H9 (cell line): ENCODE data around the gene TXNRD1. TPM values are rescaled to one million over a fixed set of nuclear protein-coding genes. Genes with fewer than 3 reads are reported as not detected.

Experiments used
- DNase-seq: peaks from one replicate; pipeline ENCODE4 v3.0.0-alpha.2; 2017
- H2AFZ ChIP-seq: one replicate; pipeline ENCODE4 v1.6.1; 2013; ENCODE audit warnings: mild to moderate bottlenecking, low read length, control low read depth, moderate library complexity
- H2AK5ac ChIP-seq: 2 replicates; pipeline ENCODE4 v1.6.1; 2013; ENCODE audit warnings: low read length, control low read depth, mixed read lengths; ENCODE audit not compliant: insufficient read length
- H2BK120ac ChIP-seq: one replicate; pipeline ENCODE4 v1.6.1; 2013; ENCODE audit warnings: low read depth, mild to moderate bottlenecking, low read length, control low read depth, inconsistent platforms; ENCODE audit not compliant: poor library complexity, severe bottlenecking
- H2BK12ac ChIP-seq: 2 replicates; pipeline ENCODE4 v1.6.1; 2013; ENCODE audit warnings: low read length, control low read depth, mixed read lengths, low read depth; ENCODE audit not compliant: insufficient read length
- H2BK15ac ChIP-seq: 2 replicates; pipeline ENCODE4 v1.6.1; 2013; ENCODE audit warnings: low read depth, low read length, control low read depth
- H2BK20ac ChIP-seq: one replicate; pipeline ENCODE4 v1.6.1; 2013; ENCODE audit warnings: low read depth, mild to moderate bottlenecking, low read length, control low read depth, inconsistent platforms; ENCODE audit not compliant: poor library complexity, severe bottlenecking
- H2BK5ac ChIP-seq: 2 replicates; pipeline ENCODE4 v1.6.1; 2013; ENCODE audit warnings: low read length, control low read depth, mixed read lengths; ENCODE audit not compliant: insufficient read length
- H3K14ac ChIP-seq: 2 replicates; pipeline ENCODE4 v1.6.1; 2013; ENCODE audit warnings: low read length, control low read depth; ENCODE audit not compliant: insufficient read depth
- H3K18ac ChIP-seq: 2 replicates; pipeline ENCODE4 v1.6.1; 2013; ENCODE audit warnings: low read depth, mild to moderate bottlenecking, mixed read lengths, low read length, control low read depth; ENCODE audit not compliant: insufficient read length
- H3K23ac ChIP-seq: 2 replicates; pipeline ENCODE4 v1.6.1; 2013; ENCODE audit warnings: low read length, control low read depth, mixed read lengths, low read depth; ENCODE audit not compliant: insufficient read length
- H3K23me2 ChIP-seq: 2 replicates; pipeline ENCODE4 v1.6.1; 2013; ENCODE audit warnings: low read depth, mild to moderate bottlenecking, mixed read lengths, low read length, control low read depth; ENCODE audit not compliant: insufficient read length, poor library complexity, severe bottlenecking
- H3K27ac ChIP-seq: 2 replicates; pipeline ENCODE4 v1.5.1; 2013; ENCODE audit warnings: low read length, control low read depth, mixed read lengths, low read depth; ENCODE audit not compliant: insufficient read length
- H3K27me3 ChIP-seq: 2 replicates; pipeline ENCODE4 v1.6.1; 2013; ENCODE audit warnings: low read length, control low read depth, inconsistent platforms; ENCODE audit not compliant: insufficient read depth
- H3K4ac ChIP-seq: 2 replicates; pipeline ENCODE4 v1.6.1; 2013; ENCODE audit warnings: low read depth, mild to moderate bottlenecking, control low read depth, inconsistent platforms, low read length, moderate library complexity
- H3K4me1 ChIP-seq: 2 replicates; pipeline ENCODE4 v1.6.1; 2013; ENCODE audit warnings: low read length, control low read depth, inconsistent platforms; ENCODE audit not compliant: insufficient read depth
- H3K4me2 ChIP-seq: 2 replicates; pipeline ENCODE4 v1.6.1; 2013; ENCODE audit warnings: low read length, control low read depth, mixed read lengths; ENCODE audit not compliant: insufficient read length, insufficient read depth
- H3K56ac ChIP-seq: 2 replicates; pipeline ENCODE4 v1.6.1; 2013; ENCODE audit warnings: low read depth, mild to moderate bottlenecking, mixed read lengths, low read length, control low read depth; ENCODE audit not compliant: insufficient read length
- H3K79me1 ChIP-seq: 2 replicates; pipeline ENCODE4 v1.6.1; 2013; ENCODE audit warnings: low read depth, mild to moderate bottlenecking, moderate library complexity, low read length, control low read depth, inconsistent platforms; ENCODE audit not compliant: insufficient read depth, poor library complexity, severe bottlenecking
- H3K79me2 ChIP-seq: 2 replicates; pipeline ENCODE4 v1.6.1; 2013; ENCODE audit warnings: low read length, control low read depth, inconsistent platforms; ENCODE audit not compliant: insufficient read depth
- H3K9ac ChIP-seq: 2 replicates; pipeline ENCODE4 v1.6.1; 2013; ENCODE audit warnings: low read length, control low read depth, mixed read lengths; ENCODE audit not compliant: insufficient read length; ENCODE audit errors: extremely low read depth
- H3K9me3 ChIP-seq: one replicate; pipeline ENCODE4 v1.6.1; 2013; ENCODE audit warnings: low read depth, low read length, inconsistent platforms; ENCODE audit not compliant: control insufficient read depth
- H3T11ph ChIP-seq: one replicate; pipeline ENCODE4 v1.6.1; 2013; ENCODE audit warnings: mild to moderate bottlenecking, low read length, control low read depth, inconsistent platforms
- H4K20me1 ChIP-seq: one replicate; pipeline ENCODE4 v1.6.1; 2013; ENCODE audit not compliant: control insufficient read depth, insufficient read length, insufficient read depth
- H4K5ac ChIP-seq: 2 replicates; pipeline ENCODE4 v1.6.1; 2013; ENCODE audit warnings: low read depth, mild to moderate bottlenecking, mixed read lengths, low read length, control low read depth; ENCODE audit not compliant: insufficient read length
- H4K8ac ChIP-seq: replicated peaks from 2 replicates; pipeline ENCODE4 v1.6.1; 2013; ENCODE audit warnings: low read length, control low read depth, mixed read lengths, low read depth; ENCODE audit not compliant: insufficient read length
- H4K91ac ChIP-seq: 2 replicates; pipeline ENCODE4 v1.6.1; 2013; ENCODE audit warnings: low read depth, mild to moderate bottlenecking, moderate library complexity, mixed read lengths, low read length, control low read depth; ENCODE audit not compliant: insufficient read length
- H3K27ac Mint-ChIP-seq, 3 experiments: 2 replicates in 2 of 3; 3 replicates in 1 of 3; pipeline ENCODE4 v1.8.0; 2020 to 2021; ENCODE audit warnings: mixed read lengths in 3 of 3, mild to moderate bottlenecking in 1 of 3, moderate library complexity in 1 of 3
- H3K27me3 Mint-ChIP-seq: 2 replicates; pipeline ENCODE4 v1.8.0; 2021; ENCODE audit warnings: low read depth, mild to moderate bottlenecking, moderate library complexity, mixed read lengths
- H3K36me3 Mint-ChIP-seq, 3 experiments: 2 replicates in 2 of 3; 3 replicates in 1 of 3; pipeline ENCODE4 v1.8.0; 2020 to 2021; ENCODE audit warnings: low read depth in 3 of 3, mixed read lengths in 3 of 3; ENCODE audit not compliant: insufficient read depth in 1 of 3
- H3K4me1 Mint-ChIP-seq, 2 experiments: 2 replicates each; pipeline ENCODE4 v1.8.0; 2020; ENCODE audit warnings: mixed read lengths in 2 of 2
- H3K4me3 Mint-ChIP-seq, 2 experiments: 2 replicates in 1 of 2; 3 replicates in 1 of 2; pipeline ENCODE4 v1.8.0; 2020 to 2021; ENCODE audit warnings: mild to moderate bottlenecking in 2 of 2, mixed read lengths in 2 of 2, moderate library complexity in 1 of 2
- H3K9me3 Mint-ChIP-seq, 2 experiments: 2 replicates in 1 of 2; 3 replicates in 1 of 2; pipeline ENCODE4 v1.8.0; 2020; ENCODE audit warnings: mild to moderate bottlenecking in 2 of 2, mixed read lengths in 2 of 2, moderate library complexity in 1 of 2
- WGBS: extraction: QIAGEN DNeasy Blood & Tissue Kit; methylation state at CpG from one replicate; pipeline ENCODE4 v1.1.7; 2013; ENCODE audit warnings: missing lambda C conversion rate, low lambda C conversion rate, mixed read lengths; ENCODE audit not compliant: insufficient read length; ENCODE audit errors: extremely low coverage; 5-methylcytosine and 5-hydroxymethylcytosine counted together
- total RNA-seq: library from RNA; stranded (reverse); gene quantifications from 2 replicates; pipeline ENCODE4 v1.2.1, GENCODE V29; 2021
- TF ChIP-seq, protein P1 (sequence below): fragments of 200-600 bp; sonication (generic); conservative IDR thresholded peaks from 3 replicates; pipeline ENCODE4 v1.8.0; 2021; ENCODE audit warnings: antibody characterized with exemption, mild to moderate bottlenecking

Gene TXNRD1
- total RNA-seq, 1 experiment from 2014 or later = 100 TPM

- H2BK12ac ChIP-seq = no peak overlapping the region
- no peaks in the 10 kb centered on the region for H3K9me3 Mint-ChIP-seq
- H2BK15ac ChIP-seq = no peak overlapping the region
- H3K27me3 Mint-ChIP-seq = no peaks in the 10 kb centered on the region
- DNase-seq = no peak
- H3K14ac ChIP-seq = no peak overlapping the region
- no peaks in the 10 kb centered on the region for H3K9me3 ChIP-seq
- no peaks in the 10 kb centered on the region for H3K79me1 ChIP-seq
- H4K8ac ChIP-seq = no peak overlapping the region
- no peak overlapping the region for H3K27ac ChIP-seq
- H3K56ac ChIP-seq = no peak overlapping the region
- no CpG with 5 or more reads among the region's 2 CpGs for WGBS
- H3K4ac ChIP-seq = no peak overlapping the region
- no peak overlapping the region for H2BK120ac ChIP-seq
- no peaks in the 10 kb centered on the region for H3K23me2 ChIP-seq
- peaks cover 9% of the 10 kb centered on the region for H3K4me1 ChIP-seq
- no peak overlapping the region for H3K9ac ChIP-seq
- H4K20me1 ChIP-seq = no peaks in the 10 kb centered on the region
- H4K91ac ChIP-seq = no peak overlapping the region
- H3K79me2 ChIP-seq = no peaks in the 10 kb centered on the region
- no peak overlapping the region for H2BK5ac ChIP-seq
- no peak overlapping the region for H2AFZ ChIP-seq
- no peak overlapping the region for H2BK20ac ChIP-seq
- peaks cover 15 to 22% of the 10 kb centered on the region in 2 experiments for H3K4me1 Mint-ChIP-seq
- peaks cover 9 to 39% (median 33%) of the 10 kb centered on the region in 3 experiments; a peak in 6 of 7 replicates for H3K36me3 Mint-ChIP-seq
- H2AK5ac ChIP-seq = no peak overlapping the region
- no peak overlapping the region for H3K18ac ChIP-seq
- TF ChIP-seq, protein P1, sequence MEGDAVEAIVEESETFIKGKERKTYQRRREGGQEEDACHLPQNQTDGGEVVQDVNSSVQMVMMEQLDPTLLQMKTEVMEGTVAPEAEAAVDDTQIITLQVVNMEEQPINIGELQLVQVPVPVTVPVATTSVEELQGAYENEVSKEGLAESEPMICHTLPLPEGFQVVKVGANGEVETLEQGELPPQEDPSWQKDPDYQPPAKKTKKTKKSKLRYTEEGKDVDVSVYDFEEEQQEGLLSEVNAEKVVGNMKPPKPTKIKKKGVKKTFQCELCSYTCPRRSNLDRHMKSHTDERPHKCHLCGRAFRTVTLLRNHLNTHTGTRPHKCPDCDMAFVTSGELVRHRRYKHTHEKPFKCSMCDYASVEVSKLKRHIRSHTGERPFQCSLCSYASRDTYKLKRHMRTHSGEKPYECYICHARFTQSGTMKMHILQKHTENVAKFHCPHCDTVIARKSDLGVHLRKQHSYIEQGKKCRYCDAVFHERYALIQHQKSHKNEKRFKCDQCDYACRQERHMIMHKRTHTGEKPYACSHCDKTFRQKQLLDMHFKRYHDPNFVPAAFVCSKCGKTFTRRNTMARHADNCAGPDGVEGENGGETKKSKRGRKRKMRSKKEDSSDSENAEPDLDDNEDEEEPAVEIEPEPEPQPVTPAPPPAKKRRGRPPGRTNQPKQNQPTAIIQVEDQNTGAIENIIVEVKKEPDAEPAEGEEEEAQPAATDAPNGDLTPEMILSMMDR = no peak
- H3K4me2 ChIP-seq = no peak overlapping the region
- H3T11ph ChIP-seq = no peak overlapping the region
- H4K5ac ChIP-seq = no peak overlapping the region
- no peaks in the 10 kb centered on the region for H3K27me3 ChIP-seq
- H3K4me3 Mint-ChIP-seq = no peak overlapping the region
- 0 out of 7 replicates have a peak overlapping the region, but pooled peaks of 1 of the 3 experiments have one; percentile 19 for H3K27ac Mint-ChIP-seq
- H3K23ac ChIP-seq = no peak overlapping the region
Measured at GRCh38 chr12:104348994-104349494, 133.5 kb downstream of the TXNRD1 start.
